Stimulated activated CD8-positive, alpha-beta memory T cell treated with anti-CD3 and anti-CD28 coated beads, Interleukin-15, amount 100 ng/mL, for 24 hours (primary cell): ENCODE results near the gene ANO1.
"Not testable (repeated sequence)": the region's sequence is repeated elsewhere in the genome, so short reads cannot be mapped to it uniquely, and the experiment has no call there.

Source experiments
- DNase-seq: peaks from one replicate; pipeline ENCODE4 v3.0.0-alpha.2; 2020; ENCODE audit warnings: low read depth

ANO1 gene

DNA sequence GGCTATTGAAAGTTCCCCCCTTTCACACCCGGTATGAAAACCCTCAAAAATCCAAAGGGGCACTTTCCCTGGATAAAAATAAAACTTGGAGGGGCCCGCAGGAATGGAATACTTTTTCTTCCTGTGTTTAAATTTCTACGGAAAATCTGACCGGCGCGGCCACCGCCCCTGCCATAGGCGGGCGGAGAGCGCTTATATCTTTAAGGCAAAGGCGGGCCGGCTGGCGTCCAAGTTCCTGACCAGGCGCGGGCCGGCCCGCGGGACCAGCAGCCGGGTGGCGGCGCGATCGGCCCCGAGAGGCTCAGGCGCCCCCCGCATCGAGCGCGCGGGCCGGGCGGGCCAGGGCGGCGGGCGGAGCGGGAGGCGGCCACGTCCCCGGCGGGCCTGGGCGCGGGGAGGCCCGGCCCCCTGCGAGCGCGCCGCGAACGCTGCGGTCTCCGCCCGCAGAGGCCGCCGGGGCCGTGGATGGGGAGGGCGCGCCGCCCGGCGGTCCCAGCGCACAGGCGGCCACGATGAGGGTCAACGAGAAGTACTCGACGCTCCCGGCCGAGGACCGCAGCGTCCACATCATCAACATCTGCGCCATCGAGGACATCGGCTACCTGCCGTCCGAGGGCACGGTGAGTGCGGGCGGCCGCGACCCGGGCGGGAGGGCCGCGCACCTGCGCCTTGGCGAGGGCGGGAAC, at the start of gene ANO1:
TSS of gene ANO1 (plus strand) at position 223 of the 686 bp plus-strand sequence. CDS start at position 513, 290 bp downstream.
- no peak for DNase-seq

DNA sequence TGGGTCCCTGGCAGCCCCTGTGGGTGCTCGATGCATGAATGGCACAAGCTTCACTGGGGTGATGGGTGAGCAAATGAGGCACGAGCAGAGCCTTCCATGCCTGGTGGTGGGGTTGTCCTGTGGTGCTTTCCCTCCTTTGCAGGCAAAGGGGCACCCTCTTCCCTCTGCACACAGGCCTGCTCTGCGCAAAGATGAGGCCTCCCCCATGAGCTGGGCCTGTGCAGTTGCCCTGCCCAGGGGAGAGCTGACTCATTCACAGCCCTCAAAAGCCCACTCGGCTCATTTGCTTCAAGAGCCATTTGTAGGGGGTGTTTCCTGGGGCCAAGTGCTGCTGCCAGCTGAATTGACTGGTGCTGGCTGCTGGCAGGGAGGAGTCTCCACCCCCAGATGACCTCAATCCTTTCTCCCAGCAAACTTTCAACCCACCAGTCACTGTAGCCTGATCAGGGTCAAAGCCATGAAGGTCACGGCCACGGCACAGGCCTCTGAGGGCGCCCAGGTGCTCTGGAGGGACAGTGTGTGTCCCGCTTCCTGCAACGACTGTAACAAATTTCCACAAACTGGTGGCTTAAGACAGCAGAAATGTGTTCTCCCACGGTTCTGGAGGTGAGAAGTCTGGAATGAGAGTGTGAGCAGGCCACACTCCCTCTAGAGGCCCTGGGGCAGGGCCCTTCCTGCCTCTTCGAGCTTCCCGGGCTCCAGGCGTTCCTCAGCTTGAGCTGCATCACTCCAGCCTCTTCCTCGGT, 48.8 kb upstream of the ANO1 start:
- DNase-seq: no peak

DNA sequence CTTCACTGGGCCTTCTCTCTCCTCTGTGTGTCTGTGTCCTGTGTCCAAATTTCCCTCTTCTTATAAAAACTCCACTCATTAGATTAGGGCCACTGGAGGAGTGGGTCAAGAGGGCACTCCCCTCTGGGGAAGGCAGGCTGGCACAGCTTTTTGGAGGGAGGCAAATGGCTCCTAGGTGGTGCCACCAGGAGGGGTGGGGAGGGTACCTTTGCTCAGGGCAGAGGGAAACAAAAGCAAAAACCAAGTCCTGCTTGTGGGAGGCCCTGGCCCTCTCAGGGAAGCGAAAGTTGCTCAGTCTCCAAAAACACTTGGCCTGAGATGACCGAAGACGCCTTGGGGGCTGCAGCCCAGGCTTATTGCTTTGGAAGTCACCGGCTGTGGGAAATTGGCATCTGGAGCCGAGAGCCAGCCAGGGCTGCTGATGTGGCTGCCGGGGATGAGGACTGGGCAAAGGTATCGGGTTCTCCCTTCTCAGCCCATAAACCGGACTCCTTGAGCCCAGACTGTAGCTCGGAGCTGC, 48.2 kb upstream of the ANO1 start:
- DNase-seq: no peak

DNA sequence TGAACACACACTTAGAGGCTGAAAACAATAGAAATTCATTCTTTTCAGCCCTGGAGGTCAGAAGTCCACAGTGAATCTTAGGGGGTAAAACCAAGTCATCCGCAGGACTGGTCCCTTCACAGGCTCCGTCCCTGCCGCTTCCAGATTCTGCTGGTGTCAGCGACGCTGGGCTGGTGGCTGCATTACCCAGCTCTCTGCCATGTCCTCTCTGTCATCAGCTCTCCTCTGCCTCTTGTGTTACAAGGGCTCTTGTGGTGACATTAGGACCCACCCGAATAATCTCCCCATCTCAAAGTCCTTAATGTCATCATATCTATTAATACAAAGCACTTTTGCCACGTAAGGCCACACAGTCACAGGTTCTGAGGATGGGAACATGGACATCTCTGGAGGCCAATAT, 47.7 kb upstream of the ANO1 start:
- DNase-seq: no peak

DNA sequence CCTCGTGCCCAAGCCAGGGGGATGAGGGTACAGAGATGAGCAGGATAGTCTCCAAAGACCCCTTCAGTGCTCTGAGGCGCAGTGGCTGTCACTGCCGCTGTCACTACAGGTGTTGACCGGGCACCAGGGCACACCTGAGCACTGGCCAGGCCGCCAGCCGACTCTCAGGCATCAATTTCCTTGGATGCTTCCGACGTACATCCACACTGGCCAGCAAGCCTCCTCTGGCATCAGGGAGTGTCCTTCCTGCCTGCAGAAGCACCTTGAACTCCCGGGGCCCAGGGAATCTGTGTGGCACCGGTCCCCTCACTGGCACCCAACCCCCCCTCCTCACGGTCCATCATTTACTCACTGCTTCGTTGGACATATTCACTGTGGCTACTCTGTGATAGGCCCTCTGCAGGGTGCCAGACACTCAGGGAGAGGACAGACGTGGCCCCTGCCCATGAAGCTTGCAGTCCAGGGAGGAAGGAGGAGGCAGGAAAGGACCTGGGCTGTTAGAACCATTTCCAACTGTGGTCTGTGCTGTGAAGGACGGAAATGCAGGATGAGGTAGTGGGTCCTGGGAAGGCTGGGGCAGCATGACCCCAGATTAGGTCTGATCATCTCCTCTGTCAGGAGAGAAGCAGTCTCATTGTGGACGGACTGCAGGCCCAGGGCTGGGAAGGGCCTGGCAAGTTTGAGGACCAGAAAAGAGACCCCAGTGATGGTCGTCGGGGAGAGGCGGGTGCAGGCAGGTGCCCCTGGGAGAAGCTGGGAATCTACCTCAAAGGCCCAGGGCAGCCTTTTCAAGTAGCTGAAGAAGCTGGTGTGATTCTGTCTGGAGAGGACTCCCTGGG, 46.3 kb upstream of the ANO1 start:
- DNase-seq: no peak

DNA sequence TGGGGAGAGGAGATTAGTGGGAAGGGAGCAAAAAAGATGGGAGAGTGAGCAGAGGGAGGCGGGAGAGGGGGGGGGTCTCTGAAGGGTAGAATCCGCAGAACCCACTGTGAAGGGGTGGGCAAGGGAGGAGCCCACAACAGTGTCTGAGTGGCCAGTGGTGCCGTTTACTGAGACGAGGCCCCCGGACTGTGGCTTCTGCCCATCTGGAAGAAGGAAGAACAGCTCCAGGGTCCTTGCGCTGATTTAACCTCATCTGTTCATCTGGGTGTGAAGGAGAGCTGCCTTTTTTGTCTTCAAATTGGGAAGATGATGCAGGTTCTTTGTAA, 45.7 kb upstream of the ANO1 start:
- DNase-seq: no peak

DNA sequence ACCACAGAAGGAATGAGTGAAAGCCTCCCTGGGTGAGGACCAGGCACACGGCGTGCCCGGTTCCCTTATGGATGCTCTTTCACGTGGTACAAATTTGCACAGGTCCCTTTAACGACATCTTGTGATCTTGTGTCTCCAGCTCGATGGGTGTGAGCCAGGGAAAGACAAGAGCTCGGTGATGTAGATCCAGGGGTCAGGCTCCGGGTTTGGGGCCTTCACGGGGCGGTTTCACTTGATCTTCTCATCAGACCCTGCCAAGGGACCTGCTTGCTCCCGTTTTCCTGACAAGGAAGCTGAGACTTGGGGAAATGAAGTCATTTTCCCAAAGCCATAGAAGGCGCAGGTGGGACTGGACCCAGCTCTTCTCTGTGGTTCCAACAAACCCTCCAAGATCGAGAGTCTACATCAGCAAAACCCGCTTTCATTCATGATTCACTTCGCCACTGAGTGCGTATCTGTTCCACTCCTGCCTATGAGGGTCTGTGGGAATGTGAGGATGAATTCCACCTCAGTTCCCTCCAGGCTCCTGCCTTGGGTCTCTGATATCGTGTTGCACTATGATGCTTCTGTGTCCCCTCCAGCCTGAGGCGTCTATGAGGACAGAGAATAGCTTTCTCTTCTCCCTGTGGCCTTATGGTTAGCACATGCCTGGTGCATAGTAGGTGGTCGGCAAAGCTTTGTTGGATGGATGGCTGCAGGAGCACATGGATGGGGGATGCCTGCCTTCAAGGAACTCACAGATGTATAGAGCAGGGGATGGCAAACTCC, 45.0 kb upstream of the ANO1 start:
- no peak for DNase-seq

DNA sequence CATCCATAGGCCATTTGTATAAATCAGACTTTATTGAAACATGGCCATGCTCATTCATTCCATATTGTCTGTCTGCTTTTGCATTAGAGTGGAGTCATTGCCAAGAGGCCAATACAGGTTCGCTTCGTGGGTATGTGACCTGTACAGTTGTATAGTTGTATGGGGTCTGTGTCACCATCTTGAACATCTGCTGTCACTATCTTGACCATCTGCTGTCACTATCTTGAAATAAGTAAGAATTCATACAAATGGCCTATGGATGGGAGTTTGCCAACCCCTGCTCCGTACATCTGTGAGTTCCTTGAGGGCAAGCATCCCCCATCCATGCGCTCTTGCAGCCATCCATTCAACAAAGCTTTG, 44.4 kb upstream of the ANO1 start:
- DNase-seq: no peak

DNA sequence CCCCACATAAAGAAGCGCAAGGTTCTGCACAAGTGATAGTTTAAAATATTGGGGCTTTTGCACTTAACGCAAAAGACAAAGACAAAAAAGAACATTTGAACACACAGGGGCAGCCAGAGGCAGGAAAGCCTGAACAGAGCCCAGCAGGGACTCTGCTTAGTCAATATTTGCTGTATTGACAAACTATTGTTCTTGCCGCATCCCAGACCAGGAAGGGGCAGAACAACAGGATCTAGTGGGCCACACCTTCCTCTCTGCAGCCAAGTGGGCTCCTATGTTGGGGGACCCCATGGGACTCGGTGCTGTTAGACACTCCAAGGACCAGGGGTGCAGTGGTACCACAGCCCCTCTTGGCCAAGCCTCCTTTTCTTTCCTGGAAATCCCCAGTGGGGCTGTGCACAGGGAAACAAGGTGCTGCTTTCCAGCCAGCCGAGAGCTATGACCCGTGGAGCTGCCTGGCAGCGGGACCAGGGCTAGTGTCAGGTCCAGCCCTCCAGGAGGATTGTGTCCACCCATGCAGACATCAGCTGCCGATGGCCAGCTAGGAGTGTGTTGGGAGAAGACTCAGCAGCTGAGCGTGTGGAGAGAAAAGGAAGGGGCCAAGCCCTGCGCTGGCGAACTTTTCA, 43.3 kb upstream of the ANO1 start:
- DNase-seq: no peak

DNA sequence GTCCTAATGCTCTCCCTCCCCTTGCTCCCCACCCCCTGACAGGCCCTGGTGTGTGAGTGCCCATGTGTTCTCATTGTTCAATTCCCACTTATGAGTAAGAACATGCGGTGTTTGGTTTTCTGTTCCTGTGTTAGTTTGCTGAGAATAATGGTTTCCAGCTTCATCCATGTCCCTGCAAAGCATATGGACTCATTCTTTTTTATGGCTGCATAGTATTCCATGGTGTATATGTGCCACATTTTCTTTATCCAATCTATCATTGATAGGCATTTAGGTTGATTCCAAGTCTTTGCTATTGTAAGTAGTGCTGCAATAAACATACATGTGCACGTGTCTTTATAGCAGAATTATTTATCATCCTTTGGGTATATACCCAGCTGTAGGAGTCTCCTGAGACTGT, 42.5 kb upstream of the ANO1 start:
- not testable (repeated sequence) for DNase-seq

DNA sequence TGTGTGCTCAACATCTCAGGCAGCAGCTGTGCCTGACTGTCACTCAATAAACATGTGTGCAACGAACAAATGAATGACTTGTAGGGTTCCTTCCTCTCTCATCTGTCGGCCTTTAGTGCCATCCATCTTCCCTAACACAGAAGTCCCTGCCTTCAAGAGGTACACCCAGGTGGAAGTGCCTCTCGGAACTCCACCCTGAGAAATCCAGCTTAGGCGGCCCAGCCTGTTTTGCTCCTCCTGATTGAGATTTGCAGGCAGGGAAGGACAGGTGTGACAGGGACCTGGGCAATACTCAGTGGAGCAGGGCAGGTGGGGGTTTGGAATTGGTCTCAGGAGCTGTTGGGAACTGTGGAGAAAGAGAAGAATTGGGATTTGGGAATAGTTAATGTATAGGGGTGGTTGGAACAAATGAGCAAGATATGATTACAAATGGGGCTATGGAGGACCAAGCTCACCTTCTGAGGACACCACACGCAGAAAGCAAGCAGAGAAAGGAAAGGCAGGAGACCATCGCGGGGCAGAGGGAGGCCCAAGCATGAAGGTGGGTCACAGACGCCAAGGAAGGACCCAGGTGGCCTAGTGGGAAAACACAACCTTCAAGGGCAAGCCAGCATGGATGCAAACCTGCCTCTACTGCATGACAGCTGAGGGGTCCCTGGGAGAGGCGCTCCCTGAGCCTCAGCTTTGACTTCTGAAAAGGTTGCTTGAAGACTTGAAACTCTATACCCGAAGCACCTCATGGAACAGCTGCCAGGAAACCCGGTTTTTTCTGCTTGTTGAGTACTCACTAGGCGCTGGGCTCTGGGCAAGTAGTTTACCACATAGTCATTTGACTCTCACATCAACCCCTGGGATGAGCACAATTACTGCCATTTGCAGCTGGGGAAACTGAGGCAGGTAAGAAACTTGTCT, 40.9 kb upstream of the ANO1 start:
- no peak for DNase-seq

DNA sequence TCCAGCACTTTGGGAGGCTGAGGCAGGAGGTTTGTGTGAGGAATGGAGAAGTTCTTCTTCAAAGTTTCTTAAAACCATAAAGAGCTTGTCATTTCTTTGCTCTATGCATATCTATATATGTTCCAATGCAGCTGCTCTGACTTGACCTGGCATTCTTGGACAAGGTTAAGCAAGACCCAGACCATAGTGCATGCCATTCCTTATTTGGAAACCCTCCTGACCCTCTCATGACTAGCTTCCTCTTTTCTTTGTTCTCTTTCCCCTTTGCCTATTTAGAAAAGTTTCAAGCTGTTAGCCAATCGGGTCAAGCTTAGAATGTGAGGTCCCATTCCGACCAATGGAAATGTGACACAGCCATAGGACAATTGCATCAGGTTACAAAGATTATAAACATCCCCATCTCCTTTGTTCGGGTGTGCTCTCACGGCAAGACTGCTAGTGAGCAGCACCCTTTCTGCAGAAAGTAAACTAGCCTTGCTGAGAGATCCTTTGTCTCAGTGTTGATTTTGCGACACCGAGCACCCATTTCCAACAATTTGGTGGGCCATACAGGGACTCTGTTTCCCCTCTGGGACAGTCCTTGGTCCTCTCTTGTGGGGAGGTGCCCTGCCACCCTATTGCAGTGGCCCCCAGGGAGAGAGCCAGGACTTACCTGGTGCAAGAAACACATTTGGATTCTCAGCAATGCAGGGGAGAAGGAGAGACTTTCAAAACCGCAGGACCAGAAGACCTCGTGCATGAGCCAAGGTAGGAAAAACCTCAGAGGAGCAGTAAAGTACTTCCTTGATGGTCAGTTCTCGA, 39.9 kb upstream of the ANO1 start:
- DNase-seq: no peak

DNA sequence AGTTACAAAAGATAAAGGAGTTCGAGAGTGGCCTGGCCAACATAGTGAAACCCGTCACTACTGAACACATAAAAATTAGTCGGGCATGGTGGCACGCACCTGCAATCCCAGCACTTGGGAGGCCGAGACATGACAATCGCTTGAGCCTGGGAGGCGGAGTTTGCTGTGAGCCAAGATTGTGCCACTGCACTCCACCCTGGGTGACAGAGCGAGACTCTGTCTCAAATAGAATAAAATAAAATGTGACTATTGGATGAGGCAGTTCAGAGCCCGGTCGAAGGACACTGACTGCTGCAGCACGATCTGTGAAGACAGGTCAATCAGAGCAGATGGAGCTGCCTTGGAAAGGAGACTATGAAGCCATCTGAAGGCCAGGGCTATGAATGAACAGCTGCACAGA, 37.7 kb upstream of the ANO1 start:
- DNase-seq: no peak

DNA sequence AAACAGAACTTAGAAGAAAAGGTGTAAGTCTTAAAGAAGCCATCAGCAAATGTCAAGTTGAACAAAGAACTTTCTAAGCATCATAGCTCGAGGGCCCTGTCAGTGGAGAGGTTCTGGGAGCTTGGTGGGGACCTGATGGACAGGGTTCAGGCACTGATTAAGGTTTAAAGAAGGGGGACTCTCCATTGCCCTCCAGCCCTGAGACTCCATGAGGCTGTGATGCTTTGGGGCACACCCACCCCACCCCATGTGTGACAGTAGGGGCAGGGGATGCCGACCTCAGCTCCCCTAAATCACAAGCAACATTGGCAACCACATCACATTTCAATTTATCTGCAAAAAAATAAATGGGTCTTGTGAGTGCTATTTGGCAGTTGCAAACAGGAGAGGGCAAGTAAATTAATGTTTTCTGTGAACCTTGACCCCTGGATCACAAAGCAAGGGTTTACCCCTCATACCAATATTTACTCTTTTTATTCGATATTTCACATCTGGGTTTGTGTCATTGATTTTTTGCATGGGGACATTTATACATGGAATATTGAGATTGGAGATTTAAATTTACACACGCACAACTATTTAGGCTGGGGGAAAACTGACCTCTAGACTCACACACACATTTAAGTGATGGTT, 37.1 kb upstream of the ANO1 start:
- DNase-seq: no peak

DNA sequence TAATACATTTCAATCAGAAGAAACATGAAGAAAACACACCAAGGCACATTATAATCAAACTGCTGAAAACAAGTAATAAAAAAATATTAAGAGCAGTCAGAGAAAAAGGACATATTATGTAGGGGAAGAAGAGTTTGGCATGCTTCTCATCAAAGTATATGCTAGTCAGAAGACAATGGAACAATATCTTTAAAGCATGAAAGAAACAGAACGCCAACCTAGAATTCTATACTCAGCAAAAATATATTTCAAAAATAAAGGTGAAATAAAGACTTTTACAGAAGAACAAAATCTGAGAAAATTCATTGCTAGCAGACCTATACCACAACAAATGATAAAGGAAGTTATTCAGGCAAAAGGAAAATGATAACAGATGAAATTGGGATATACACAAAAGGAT, 34.6 kb upstream of the ANO1 start:
- DNase-seq: no peak

DNA sequence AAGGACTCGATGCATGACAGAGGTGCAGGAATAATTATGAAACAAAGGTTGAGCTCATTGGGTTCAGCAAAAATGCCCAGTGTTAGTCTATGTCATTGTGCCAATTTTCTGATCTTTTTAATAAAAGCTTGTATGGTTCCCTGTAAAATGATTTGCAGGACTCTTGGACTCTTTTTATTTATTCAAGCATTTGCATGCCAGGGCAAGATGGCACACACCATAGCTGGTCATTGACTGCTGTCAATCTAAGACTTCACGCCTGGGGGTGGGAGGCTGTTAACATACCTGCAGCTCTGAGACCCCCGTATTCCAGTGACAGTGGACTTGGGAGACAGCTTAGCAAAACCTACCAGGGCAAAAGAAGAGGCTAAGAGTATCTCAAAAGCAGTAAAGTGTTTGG, 32.0 kb upstream of the ANO1 start:
- no peak for DNase-seq

DNA sequence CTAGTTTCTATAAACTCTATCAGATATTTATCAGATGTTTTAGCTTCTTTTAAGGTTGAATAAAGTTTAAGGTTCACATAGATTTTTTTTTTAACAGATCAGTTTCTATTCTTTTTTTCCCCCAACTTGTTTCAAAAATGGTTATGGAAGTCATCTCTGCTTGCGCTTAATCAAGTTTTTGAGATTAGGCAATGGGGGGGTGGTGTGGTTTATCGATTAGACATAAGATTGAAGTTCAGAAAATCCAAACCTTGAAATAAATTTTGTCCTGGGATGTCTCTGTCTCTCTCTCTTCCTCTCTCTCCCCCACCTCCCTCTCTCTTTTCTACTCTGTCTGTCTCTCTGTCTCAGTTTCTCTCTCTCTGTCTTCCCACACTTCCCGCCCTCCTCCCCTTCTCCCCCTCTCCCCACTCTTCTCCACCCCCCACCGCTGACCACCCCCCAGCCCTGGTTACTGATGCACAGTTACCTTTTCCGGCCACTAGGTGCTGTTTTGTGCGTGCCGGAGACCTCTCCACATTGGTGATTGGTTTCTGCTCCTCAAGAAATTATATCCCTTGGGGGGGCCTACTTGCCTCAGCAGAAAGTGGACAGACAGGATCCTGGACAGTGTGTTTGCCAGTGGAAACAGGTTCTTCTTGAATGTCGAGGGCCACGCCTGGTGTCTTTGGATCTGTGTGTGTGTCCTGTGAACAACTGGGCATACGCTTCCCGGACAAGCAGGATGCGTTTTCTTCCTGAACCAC, 29.7 kb upstream of the ANO1 start:
- DNase-seq: no peak

DNA sequence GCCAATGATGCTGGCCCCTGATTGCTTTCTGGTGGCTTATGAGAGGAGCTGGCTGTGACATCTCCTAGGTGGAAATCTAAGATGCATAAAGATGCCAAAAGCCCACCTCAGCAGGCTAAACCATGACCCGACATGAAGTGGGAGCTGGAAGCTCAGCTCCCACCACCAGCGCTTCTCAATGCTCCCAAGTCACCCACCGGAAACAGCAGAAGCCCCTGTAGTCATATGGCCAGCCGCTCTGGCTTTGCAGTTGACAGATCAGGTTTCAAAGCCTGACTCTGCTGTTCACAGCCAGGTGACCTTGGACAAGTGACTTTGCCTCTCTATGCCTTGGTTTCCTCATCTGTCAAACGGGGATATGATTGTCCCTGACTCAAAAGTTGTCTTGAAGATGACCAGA, 29.1 kb upstream of the ANO1 start:
- DNase-seq: no peak

DNA sequence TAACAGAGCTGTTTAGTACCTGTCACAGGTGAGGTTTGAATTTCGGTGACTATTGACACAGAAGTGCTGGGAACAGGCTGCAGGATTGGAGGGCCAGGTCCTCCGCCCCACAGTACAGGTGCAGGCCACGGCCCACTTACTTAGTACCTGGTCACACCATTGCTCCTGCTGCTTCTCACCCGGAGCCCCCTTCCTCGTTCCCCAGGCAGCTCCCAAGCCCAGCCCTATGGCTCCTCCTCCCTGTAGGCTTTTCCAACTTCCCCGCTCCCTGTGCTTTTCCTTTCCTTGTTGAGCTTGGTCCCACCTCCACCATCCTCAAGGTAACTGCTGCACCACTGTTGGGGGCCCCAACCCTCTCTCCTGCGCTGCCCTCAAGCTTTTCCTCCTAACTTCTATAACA, 27.9 kb upstream of the ANO1 start:
- no peak for DNase-seq
